ENCODE data around the gene PRELID2. TPM values are rescaled to one million over a fixed set of nuclear protein-coding genes. Genes with fewer than 3 reads are reported as not detected.

PRELID2 gene
- total RNA-seq, 3 donors from 2014 or later = 15.5 to 24.6 (median 23.1) TPM

- TF ChIP-seq CTCF (IDR thresholded peaks at IDR 0.05) (no peak), POLR2AphosphoS5 (IDR thresholded peaks at IDR 0.05) (no peak), POLR2A (IDR thresholded peaks at IDR 0.05) (no peak)
- DNase-seq (ENCODE audit: low spot score in 2 of 2) = no peak
- Histone ChIP-seq H3K4me1 (no peaks in the 10 kb centered on the region), H3K9me3 (no peaks in the 10 kb centered on the region), H3K4me3 (no peak overlapping the region), H3K27me3 (no peaks in the 10 kb centered on the region), H3K27ac (no peak overlapping the region), H3K36me3 (no peaks in the 10 kb centered on the region)
- intact Hi-C loops (cut with DNase I; ENCODE audit: low total_unique reads) = no loop called here
Measured at GRCh38 chr5:145777445-145778063, 57.6 kb downstream of the PRELID2 start.

GRCh38 chr5:145776886-145777285 is 58.3 kb downstream of the PRELID2 start:
- Histone ChIP-seq H3K4me1 (no peaks in the 10 kb centered on the region), H3K4me3 (no peak overlapping the region), H3K27me3 (no peaks in the 10 kb centered on the region), H3K9me3 (no peaks in the 10 kb centered on the region), H3K27ac (no peak overlapping the region), H3K36me3 (no peaks in the 10 kb centered on the region)
- DNase-seq (ENCODE audit: low spot score in 2 of 2) = no peak
- TF ChIP-seq CTCF (IDR thresholded peaks at IDR 0.05) (no peak), POLR2AphosphoS5 (IDR thresholded peaks at IDR 0.05) (no peak), POLR2A (IDR thresholded peaks at IDR 0.05) (no peak)
- intact Hi-C loops (cut with DNase I; ENCODE audit: low total_unique reads) = no loop called here

GRCh38 chr5:145775893-145776444 is 59.2 kb downstream of the PRELID2 start:
- intact Hi-C loops (cut with DNase I; ENCODE audit: low total_unique reads) = no loop called here
- DNase-seq (ENCODE audit: low spot score in 2 of 2) = no peak
- no peaks in the 10 kb centered on the region for H3K27me3 ChIP-seq
- H3K4me3 ChIP-seq = no peak overlapping the region
- no peaks in the 10 kb centered on the region for H3K36me3 ChIP-seq
- H3K4me1 ChIP-seq = no peaks in the 10 kb centered on the region
- TF ChIP-seq POLR2AphosphoS5 (IDR thresholded peaks at IDR 0.05) = no peak
- no peak for TF ChIP-seq POLR2A (IDR thresholded peaks at IDR 0.05)
- TF ChIP-seq CTCF (IDR thresholded peaks at IDR 0.05) = no peak
- no peaks in the 10 kb centered on the region for H3K9me3 ChIP-seq
- no peak overlapping the region for H3K27ac ChIP-seq

- TF ChIP-seq POLR2A (IDR thresholded peaks at IDR 0.05) (no peak), POLR2AphosphoS5 (IDR thresholded peaks at IDR 0.05) (no peak), CTCF (IDR thresholded peaks at IDR 0.05) (no peak)
- Histone ChIP-seq H3K27ac (peak overlapping the region in 1 of 2 donors; percentile 52), H3K4me3 (no peak overlapping the region), H3K36me3 (no peaks in the 10 kb centered on the region), H3K9me3 (no peaks in the 10 kb centered on the region), H3K27me3 (no peaks in the 10 kb centered on the region), H3K4me1 (no peaks in the 10 kb centered on the region)
- intact Hi-C loops (cut with DNase I; ENCODE audit: low total_unique reads) = no loop called here
- no peak for DNase-seq (ENCODE audit: low spot score in 2 of 2)
Measured at GRCh38 chr5:145775411-145775810, 59.7 kb downstream of the PRELID2 start.

- Histone ChIP-seq H3K9me3 (no peaks in the 10 kb centered on the region), H3K27me3 (no peaks in the 10 kb centered on the region), H3K4me3 (no peak overlapping the region), H3K4me1 (no peaks in the 10 kb centered on the region), H3K36me3 (no peaks in the 10 kb centered on the region), H3K27ac (no peak overlapping the region)
- intact Hi-C loops (cut with DNase I; ENCODE audit: low total_unique reads) = no loop called here
- no peak for DNase-seq (ENCODE audit: low spot score in 2 of 2)
- TF ChIP-seq POLR2AphosphoS5 (IDR thresholded peaks at IDR 0.05) (no peak), POLR2A (IDR thresholded peaks at IDR 0.05) (no peak), CTCF (IDR thresholded peaks at IDR 0.05) (no peak)
Measured at GRCh38 chr5:145774442-145774841, 60.7 kb downstream of the PRELID2 start.

Data from breast epithelium (tissue), 4 donors.